Stimulated activated CD4-positive, alpha-beta T cell treated with anti-CD3 and anti-CD28 coated beads, Interleukin-15, amount 100 ng/mL, for 48 hours (primary cell): ENCODE results near the gene EDEM1.
"Not testable (repeated sequence)": the region's sequence is repeated elsewhere in the genome, so short reads cannot be mapped to it uniquely, and the experiment has no call there.

Experiments
- DNase-seq, 2 donors: peaks; one replicate each; pipeline ENCODE4 v3.0.0-alpha.2; 2020; ENCODE audit warnings: low read depth in 2 of 2

EDEM1 gene

DNA sequence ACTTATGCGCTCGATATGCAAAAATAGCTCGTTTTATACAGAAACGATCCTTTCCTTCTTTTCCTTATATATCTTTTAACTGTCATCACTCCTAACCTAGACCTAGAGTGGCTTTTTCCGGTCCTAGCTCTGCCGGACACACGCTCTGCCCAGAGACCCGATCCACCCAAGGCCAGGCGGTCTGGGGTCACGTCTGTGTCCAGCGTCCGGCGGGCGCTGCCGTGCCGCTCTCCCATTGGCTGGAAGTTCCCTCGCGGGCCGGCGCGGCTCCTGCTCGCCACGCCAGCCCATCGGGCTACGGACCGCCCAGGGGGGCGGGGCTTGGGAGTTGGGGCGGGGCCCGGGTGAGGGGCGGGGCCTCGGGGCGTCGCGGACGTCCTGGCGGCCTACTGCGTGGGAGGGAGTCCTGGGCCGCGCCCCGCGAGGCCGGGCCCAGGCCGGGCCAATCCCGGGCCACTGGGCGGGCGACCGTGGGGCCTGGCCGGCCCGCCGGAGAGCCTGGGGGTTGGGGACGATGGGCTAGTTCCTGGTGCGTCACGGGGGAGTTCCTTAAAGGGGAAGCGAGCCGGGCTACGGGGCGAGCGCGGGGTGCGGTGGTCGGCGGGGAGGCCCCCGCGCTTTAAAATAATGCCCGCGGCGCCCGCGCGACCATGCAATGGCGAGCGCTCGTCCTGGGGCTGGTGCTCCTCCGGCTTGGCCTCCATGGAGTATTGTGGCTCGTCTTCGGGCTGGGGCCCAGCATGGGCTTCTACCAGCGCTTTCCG, at the start of gene EDEM1:
Gene EDEM1, plus strand, starts transcription at position 552 of the 764 bp plus-strand sequence. Its CDS starts 99 bp downstream, at position 651.
- DNase-seq, result peak; percentile 87 to 95

DNA sequence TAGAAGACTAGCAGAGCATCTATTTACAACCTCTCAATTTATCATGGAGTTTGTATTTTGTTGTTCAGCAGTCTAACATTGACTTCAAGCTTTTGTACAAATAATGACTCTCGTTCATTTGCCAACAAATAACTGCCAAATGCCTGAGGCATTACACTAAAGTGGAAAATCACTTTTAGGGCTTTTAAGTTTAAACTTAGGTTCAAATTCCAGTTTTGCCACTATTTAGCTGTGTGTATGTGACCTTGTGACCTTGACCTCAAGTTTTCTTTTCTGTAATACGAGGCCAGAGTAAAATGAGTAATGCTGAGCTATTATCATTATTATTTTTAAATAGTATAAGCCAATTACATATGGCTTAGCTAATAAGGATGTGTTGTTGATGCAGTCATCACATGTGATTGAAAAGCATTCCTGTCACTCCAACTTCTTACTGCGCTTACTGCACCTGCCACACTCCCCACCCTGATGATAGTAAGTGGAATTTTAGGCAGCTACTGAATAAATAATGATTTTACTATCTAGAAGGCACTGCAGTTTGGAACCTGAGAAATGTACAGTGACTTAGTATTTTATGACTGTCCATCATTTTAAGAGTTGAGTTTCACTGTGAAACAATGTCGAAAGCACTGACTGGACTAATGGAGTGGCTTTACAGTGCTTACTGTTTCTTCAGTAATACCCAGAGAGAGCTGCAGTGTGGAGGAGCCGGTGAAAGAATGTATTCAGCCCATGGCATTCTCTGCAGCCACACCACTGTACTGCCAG, 49.1 kb upstream of the EDEM1 start:
- no peak for DNase-seq

DNA sequence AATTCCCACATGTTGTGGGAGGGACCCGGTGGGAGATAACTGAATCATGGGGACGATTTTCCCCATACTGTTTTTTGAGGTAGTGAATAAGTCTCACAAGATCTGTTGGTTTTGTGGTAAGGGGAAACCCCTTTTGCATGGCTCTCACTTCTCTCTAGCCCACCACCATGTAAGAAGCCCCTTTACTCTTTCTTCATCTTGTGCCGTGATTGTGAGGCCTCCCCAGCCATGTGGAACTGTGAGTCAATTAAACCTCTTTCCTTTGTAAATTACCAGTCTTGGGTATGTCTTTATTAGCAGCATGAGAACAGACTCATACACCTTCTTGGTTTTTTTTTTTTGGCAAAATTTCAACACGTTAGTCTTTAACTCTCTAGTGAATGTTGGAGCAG, 47.3 kb upstream of the EDEM1 start:
- no peak for DNase-seq

DNA sequence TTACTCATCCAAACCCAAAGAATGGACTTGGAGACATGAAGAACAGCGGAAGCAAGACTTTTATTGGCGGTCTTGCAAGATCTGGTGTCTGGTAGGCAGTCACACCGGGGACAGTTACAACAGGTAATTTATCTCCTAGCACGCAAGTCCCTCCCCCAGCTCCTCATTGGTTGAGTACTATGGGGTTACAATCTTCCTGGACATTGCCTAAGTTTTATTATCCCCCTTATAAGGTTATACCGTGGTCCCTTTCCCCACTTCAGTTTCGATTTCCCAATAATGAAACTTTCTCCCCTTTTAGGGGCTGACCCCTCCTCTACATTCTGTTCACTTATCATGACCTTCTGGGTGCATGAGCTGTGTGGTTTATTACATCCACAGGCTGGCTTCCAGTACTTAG, 46.7 kb upstream of the EDEM1 start:
- DNase-seq, result no peak

DNA sequence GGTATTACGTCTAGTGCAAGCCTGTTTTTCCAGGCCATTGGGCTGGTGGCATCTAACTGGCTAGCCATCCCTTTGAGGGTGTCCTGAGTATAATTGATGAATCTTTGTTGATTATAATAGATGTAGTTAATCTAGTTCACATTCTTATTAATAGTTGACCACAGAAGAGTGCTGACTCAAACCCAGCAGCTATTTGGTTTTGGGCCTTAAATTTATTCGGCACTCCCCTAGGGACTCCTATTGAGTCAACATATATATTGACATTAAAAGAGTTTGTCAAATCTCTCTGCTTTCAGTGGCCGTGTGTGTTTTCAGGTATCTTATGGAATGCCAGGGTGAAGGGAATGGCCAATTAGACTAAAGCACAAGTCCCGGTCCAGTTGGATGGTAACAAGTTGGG, 45.7 kb upstream of the EDEM1 start:
- no peak for DNase-seq

DNA sequence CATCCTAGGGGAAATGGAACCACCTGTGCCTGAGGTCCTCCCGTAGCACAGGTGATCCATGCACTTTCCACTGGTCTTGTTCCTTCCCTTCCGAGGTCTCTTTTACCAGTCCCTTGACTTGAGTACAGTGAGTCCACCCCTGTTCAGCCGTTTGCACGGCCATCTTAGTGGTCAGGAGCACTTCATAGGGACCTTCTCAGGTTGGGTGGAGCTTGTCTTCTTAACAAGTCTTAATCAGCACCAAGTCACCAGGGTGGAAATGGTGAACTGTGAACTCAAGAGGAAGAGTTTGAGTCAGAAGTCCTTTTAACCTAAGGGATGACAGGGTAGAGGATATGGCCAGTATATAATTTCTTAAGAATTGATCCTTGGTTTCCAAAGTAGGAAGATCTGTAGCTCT, 44.0 kb upstream of the EDEM1 start:
- DNase-seq, result no peak

DNA sequence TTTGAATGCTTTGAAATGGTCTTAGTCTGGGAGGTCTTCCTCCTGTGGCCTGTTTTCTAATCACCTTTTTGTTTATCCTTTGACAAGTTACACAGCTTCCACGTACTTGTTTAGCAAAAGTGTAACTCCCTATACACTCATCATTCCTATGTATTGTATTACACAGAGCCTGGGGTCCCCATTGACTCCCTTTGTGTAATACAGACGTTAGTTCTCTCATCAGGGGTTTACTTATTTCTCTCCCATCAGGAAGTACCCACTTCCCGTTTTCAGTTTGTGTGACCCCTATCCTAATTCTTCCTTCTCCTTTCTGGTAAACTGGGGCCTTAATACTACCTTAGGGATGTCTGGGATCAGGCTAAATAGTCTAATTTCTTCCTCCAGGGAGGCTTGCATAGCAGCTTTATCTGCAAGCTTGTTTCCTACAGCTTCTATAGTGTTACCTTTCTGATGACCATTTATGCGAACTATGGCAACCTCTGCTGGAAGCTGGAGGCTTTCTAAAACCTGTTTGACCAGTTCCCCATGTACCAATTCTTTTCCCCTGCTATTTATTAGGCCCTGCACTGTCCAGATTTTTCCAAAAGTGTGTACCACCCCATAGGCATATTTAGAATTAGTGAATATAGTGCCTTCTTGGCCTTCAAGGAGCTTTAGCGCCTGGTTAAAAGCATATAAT, 43.1 kb upstream of the EDEM1 start:
- DNase-seq, result no peak

DNA sequence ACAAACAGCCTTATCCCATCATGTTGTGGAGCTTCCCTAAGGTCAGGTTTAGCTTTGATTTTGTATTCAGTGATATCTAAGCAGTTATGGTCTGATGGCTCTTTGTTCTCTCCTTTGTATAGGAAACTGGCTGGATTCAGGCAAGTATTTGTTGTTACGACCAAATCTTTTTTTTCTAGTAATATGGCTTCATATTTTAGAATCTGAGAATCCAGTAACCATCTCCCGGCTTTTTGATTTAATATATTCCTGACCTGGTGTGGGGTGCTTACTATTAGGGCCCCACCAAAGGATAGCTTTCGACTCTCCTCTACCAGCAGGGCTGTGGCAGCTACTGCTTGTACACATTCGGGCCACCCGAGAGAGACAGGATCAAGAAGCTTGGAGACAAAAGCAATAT, 42.4 kb upstream of the EDEM1 start:
- DNase-seq, result no peak

DNA sequence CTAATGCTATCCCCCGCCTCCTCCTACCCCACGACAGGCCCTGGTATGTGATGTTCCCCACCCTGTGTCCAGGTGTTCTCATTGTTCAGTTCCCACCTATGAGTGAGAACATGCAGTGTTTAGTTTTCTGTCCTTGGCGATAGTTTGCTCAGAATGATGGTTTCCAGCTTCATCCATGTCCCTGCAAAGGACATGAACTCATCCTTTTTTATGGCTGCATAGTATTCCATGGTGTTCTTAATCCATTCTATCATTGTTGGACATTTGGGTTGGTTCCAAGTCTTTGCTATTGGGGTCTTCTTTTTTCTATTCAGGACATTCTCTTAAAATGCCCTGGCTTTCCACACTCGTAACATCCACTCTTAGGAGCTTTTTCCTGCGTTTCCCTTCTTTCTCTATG, 40.4 kb upstream of the EDEM1 start:
- DNase-seq, result not testable (repeated sequence)

DNA sequence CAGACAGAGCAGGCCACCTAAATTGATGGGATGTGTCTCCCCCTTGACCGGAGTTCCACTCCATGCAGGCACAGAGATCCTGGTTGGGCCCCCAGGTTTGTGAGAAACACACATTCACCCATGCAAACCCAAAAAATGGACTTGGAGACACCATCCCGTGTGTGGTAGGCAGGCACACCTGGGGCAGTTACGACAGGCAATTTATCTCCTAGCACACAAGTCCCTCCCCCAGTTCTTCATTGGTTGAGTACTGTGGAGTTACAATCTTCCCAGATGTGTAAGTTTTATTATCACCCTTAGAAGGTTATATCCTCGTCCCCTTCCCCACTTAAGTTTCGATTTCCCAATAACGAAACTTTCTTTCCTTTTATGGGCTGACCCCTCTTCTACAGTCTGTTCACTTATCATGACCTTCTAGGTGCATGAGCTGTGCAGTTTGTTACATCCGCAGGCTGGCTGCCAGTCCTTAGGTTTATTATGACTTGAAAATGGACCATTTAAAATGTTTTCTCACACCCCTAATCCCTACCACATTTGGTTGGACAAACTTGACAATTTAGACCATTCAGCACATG, 38.1 kb upstream of the EDEM1 start:
- no peak for DNase-seq

DNA sequence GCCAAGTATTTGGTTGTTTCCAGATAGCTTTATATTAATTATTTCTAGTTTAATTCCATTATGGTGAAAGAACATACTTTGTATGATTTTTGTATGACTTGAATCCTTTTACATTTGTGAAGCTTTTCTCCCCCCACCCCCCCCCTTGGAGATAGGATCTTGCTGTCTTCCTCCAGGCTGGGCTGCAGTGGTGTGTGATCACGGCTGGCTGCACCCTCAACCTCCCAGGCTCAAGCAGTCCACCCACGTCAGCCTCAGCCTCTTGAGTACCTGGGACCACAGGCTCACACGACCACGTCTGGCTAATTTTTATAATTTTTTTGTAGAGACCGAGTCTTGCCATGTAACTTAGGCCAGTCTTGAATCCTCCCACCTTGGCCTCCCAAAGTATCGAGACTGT, 35.9 kb upstream of the EDEM1 start:
- no peak for DNase-seq

DNA sequence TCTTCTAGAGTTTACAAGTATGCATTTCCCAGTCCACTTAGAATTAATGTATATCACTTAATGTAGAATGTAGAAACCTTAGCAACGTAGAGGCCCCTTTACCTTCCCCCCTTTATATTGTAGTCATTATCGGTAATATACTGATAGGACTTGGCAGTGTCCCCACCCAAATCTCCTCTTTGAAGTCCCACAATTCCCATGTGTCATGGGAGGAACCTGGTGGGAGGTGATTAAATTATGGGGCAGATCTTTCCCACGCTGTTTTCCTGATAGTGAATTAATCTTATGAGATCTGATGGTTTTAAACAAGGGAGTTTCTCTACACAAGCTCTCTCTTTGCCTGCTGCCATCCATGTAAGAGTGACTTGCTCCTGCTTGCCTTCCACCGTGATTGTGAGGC, 34.4 kb upstream of the EDEM1 start:
- no peak for DNase-seq

DNA sequence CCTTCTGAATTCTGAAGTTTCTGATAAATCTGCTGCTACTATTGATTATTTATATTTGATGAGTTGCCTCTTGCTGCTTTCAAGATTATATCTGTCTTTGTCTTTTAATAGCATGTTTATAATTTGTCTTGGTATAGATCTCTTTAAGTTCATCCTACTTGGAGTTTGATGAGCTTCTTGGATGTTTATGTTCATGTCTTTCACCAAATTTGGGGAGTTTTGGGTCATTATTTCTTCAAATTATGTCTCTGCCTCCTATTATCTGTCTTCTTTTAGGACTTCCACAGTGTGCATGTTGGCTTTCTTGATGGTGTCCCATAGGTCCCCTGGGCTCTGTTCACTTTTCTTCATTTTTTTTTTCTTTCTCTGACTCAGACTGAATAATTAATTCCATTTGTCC, 32.3 kb upstream of the EDEM1 start:
- no peak for DNase-seq

DNA sequence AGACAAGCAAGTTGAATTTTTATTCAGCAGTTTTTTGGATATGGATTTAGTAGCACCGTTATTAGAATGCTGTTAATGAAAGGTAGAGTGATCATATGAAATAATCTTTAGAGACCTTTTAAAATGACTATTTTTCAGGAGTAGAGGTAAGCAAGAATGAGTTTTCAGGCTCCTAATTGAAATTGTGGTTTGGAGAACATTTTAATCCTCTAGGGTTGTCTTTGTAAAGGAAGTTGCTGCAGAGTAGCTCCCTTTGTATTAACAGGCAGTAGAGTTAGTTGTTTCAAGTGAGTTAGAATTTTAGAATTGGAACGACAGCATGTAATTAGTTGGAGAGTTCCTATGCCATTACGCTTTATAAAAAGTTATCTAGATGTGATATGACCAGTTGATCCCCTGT, 27.2 kb upstream of the EDEM1 start:
- no peak for DNase-seq

DNA sequence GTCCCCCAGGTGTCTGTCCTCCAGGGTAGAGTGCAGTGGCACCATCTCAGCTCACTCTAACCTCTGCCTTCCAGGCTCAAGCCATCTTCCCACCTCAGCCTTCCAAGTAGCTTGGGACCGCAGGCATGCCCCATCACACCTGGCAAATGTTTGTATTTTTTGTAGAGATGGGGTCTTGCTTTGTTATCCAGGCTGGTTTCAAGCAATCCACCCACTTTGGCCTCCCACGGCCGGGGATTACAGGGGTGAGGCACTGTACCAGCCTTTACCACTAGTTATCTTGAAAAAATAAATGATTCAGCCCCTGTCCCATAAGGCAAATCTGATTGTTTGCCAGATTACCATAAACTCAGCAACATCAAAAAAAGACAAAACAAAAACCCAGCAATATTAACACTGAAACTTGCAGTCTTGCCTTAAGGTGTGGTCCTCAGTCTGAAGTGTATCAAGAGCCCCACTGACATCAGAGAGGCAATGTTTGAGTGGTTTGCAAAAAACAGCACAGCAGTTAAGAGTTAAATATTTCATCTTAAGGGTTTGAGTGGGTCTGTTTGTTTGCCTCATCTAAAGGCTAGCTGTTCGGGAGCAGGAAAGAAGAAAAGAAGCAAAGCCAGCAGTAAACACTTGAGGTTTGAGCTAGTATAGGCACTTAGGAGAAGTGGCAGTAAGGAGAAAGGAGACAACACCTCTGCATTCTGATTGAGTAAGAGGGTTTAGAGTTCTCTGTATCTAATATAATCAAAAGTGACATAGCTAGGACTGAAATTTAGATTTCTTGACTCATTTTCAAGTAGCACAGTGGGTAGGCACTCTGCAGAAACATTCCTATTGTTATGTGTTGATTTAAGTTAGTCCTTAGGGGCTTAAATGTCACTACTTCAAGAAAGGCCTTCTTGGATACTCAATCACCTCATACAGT, 26.3 kb upstream of the EDEM1 start:
- DNase-seq, result no peak

DNA sequence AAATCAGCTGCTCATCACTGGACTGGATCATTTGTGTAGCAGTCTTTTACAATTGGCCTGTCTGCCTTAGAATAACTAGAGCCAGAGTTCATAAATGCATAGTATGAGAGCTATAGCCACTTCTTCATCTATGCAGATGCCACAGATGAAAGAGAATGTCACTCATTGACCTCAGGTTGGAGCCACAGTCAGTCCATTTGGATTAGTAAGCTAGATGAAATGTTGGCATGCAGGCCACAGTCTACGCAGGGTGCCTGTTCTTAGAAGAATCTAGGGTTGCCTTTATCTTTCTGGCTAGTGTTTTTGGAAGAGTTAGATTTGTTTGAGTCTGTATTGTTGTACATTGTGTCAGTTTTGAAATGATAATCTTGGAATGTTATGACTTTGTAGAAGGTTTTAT, 25.4 kb upstream of the EDEM1 start:
- no peak for DNase-seq

DNA sequence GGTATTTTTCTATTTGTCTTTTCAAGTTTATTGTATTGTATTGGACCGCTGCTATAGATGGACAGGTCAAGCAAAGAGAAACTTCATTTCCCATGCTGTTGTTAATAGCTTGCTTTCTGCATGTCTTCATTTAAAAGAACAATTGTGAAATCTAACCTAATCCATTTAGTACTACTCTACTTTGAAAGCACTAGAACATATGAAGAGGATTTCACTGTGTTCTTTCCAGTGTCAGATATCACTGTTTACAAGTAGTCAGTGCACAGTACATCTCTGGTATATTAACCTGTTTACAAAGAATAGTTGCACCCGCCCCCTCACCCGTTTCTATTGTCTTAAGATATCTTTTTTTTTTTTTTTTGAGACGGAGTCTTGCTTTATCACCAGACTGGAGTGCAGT, 21.8 kb upstream of the EDEM1 start:
- no peak for DNase-seq

DNA sequence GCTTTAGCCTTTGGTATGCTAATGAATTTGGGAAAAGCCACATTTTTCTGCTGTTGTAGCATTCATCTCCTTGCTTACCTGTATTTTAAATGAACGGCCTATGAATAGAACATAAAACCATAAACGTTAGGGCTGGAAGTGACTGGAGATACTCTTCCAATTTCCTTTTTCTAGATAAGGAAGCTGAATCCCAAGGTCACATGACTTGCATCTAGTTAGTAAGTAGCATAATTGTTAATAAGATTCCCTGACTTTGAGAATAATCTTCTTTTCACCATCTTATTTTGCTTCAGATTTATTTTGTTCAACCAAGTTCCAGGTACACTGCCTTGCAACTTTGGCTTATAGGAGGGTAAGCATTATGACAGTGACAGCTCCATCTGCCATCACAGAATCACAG, 20.7 kb upstream of the EDEM1 start:
- DNase-seq, result no peak

DNA sequence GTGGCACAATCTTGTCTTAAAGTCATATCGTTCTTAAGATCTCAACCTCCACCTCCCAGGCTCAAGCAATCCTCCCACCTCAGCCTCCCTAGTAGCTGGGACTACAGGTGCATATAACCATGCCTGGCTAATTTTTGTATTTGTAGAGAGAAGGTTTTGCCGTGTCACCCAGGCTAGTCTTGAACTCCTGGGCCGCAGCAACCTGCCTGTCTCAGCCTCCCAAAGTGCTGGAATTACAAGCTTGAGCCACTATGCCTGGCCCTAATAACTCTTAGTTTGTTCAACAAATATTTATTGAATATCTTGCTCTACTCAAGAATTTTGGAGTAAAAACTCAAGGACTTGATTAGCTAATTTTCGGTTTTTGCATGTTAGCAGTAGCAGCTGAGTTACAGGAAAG, 19.4 kb upstream of the EDEM1 start:
- DNase-seq, result no peak

DNA sequence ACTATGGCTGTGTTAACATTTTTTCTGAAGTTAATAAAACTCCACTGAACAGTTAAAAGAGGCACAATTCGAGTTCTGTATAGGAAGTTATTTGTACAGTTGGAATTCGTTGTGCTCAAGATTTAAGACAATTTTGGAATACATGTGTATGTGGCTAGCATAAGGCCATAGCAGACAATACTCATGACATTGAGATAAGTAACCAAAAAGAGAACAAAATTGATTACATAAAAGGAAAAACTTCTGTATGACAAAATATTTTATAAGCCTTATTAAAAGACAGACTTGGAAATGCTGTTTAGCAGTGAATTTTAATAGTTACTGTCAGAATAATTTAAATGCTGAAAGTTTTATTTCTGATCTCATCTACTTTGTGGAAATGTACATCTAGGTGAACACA, 17.7 kb upstream of the EDEM1 start:
- DNase-seq, result no peak

DNA sequence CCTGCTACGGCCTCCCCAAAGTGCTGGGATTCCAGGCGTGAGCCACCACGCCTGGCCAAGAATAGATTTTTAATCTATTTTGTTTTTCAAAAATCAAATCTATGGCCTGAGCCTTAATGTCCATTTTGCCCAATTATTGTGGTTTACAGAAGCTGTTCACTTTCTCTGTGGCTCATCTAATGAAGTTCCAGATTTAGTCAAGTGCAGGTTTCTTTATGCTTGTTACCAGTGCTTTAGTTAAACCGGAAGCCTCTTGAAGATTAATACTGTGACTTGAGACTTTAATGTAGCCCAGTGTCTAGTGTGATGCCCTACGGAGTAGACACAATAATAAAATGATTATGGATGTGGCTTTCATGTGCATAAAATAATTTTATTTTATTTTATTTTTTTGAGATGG, 16.5 kb upstream of the EDEM1 start:
- DNase-seq, result no peak
